Measurements from ENCODE around the gene FAM184A. TPM values are rescaled to one million over a fixed set of nuclear protein-coding genes. Genes with fewer than 3 reads are reported as not detected.

Gene FAM184A
- total RNA-seq, 2 experiments from 2014 or later, result 13.8 to 14.5 TPM

DNA sequence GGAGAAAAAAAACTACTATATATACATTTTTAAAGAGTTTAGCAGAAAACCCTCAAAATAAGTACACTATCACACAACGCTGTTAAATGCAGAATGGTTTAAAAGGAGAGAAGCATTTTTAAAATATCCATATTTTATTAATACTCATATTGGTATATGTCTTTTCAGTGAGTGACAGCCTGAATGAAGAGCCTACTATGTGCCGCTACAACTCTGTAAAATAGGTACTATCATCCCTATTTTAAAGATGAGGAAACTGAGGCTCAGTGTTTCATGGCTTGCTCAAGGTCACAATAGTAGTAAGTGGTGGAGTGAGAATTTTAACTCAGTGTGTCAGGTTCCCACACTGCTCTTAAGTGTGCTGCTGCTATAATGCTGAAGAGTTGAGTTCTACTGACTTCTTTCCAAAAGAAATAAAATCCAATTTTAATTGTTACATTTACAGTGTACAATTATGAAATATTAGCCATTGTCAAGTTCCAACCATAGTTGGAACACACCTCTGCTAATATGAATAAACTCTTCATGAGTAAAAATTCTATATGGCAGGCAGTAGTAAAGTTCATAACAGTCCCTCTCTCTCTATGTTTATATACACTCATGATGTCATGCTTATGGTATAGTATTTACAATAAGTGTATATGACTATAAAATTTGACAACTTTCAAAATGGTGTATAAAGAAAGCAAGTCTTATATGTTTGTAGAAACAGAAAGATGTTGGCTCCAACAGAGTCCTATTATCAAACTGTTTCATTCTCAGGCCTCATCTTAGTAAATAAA is 3.1 kb downstream of the FAM184A start:
- Mint-ChIP-seq H3K27ac (peak overlapping the region; percentile 94), H3K9me3 (ENCODE audit: low read depth) (no peaks in the 10 kb centered on the region), H3K36me3 (ENCODE audit: low read depth) (no peaks in the 10 kb centered on the region), H3K27me3 (no peaks in the 10 kb centered on the region), H3K4me1 (peaks cover 61% of the 10 kb centered on the region), H3K4me3 (peak overlapping the region; percentile 77)
- ChIA-PET POLR2A (interaction anchor here (0.6 kb wide), 2 partner anchors 39 to 249 kb away, joined by 3 to 5 read pairs; no protein-coding TSS in a partner anchor), CTCF (interaction anchor here (0.5 to 2.6 kb wide), 6 partner anchors 14 to 140 kb away, joined by 3 to 15 read pairs (median 3); partner anchors contain the start of gene MCM9)
- ATAC-seq, result no peak
- DNase-seq, result no peak
- intact Hi-C loops (cut with DNase I, micrococcal nuclease), result loop anchor here (5.0 to 10.0 kb wide), 5 partner anchors 33 to 1401 kb away; partner anchors contain the start of genes CEP85L (in 1 of the 2), MAN1A1 (in 1 of the 2) and NUS1 (in 1 of the 2)

DNA sequence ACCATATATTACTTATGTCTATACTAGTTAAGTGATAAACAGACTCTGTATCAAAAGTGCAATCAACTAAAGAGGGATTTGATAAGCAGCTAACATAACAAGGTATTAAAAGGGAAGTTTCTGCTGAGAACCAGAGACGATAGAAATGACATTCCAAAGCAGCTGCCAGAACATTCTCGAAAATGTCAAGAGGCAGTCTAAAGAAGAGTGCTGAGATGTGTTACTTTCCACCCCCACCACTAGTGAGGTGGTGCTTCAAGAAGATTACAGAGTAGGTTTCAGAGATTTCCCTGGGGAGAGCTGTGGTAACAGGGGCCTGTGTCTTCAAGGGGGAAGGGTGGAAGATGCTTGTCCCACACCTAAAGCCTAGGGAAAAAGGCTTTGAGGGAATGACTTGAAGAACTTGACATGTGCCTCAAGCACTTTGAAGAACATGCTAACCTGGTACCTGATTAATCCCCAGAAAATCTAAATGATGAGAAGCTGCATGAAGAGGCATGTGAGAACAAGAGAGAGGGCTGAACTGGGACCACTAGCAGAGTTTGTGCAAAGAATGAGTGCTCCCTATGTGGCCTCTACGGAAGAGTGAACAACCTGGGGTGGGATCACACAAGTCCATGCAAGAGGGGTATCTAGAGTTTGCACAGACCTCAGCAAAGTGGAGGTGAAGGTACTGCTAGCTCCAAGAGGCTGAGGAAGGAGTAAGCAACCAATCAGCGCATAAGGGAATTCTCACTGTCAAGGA is 5.0 kb downstream of the FAM184A start:
- DNase-seq (no peak), ATAC-seq (no peak)
- Mint-ChIP-seq H3K9me3 (ENCODE audit: low read depth) (no peaks in the 10 kb centered on the region), H3K4me1 (peaks cover 46% of the 10 kb centered on the region), H3K27ac (peak overlapping the region; percentile 6), H3K36me3 (ENCODE audit: low read depth) (no peaks in the 10 kb centered on the region), H3K4me3 (no peak overlapping the region), H3K27me3 (no peaks in the 10 kb centered on the region)
- ChIA-PET CTCF (interaction anchor here (0.7 to 2.6 kb wide), 8 partner anchors 8 to 56 kb away, joined by 3 to 15 read pairs (median 4); no protein-coding TSS in a partner anchor), POLR2A (interaction anchor here (0.6 kb wide), 2 partner anchors 49 to 1374 kb away, joined by 3 read pairs; no protein-coding TSS in a partner anchor)
- intact Hi-C loops (cut with DNase I, micrococcal nuclease), result loop anchor here (10.0 kb wide), 2 partner anchors 419 to 1399 kb away; partner anchors contain the start of genes CEP85L (in 1 of the 2) and NUS1 (in 1 of the 2)

DNA sequence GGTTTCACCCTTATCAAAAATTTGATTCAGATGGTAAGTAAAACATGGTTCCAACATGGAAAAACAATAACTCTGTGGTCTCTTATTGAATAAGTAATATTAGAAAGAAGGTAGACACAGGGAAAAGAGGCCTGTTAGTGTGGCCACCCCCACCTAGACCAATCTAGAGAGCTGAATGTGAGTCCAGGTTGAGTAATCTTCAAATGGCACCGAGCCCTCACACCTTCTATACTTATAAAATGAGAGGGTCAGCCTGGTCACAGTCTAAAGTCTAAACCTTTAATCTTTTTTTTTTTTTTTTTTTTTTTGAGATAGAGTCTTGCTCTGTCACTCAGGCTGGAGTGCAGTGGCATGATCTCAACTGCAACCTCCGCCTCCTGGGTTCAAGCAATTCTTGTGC is 6.9 kb downstream of the FAM184A start:
- peaks cover 38% of the 10 kb centered on the region for H3K4me1 Mint-ChIP-seq
- no peaks in the 10 kb centered on the region for H3K27me3 Mint-ChIP-seq
- no peak for ATAC-seq
- no peaks in the 10 kb centered on the region for H3K9me3 Mint-ChIP-seq (ENCODE audit: low read depth)
- intact Hi-C loops (cut with DNase I, micrococcal nuclease), result loop anchor here (10.0 kb wide), 2 partner anchors 417 to 1397 kb away; partner anchors contain the start of genes CEP85L (in 1 of the 2) and NUS1 (in 1 of the 2)
- no peak for DNase-seq
- ChIA-PET CTCF (interaction anchor here (0.5 kb wide), 1 partner anchor 39 kb away, joined by 3 read pairs; no protein-coding TSS in a partner anchor), POLR2A (no interaction called here)
- no peak overlapping the region for H3K4me3 Mint-ChIP-seq
- H3K36me3 Mint-ChIP-seq (ENCODE audit: low read depth), result no peaks in the 10 kb centered on the region
- no peak overlapping the region for H3K27ac Mint-ChIP-seq

DNA sequence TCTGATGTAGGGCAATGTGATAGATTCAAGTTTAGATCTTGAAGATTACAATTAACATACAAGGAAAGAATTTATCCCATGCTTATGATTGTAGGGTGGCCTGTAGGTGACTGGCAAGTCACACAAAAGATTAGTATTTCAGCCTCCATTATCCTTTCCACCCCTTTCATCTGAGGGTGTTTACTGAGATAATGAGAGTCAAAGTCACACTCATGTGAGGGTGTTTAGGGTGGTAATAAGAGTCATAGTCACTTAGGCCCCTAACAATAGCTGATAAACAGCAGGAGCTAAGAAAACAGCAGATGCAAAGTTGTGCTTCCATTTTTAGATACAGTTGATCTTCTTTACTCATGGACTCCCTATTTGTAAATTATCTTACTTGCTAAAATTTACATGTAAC is 11.4 kb downstream of the FAM184A start:
- Mint-ChIP-seq H3K9me3 (ENCODE audit: low read depth) (no peaks in the 10 kb centered on the region), H3K27ac (no peak overlapping the region), H3K27me3 (no peaks in the 10 kb centered on the region), H3K4me1 (peaks cover 6% of the 10 kb centered on the region), H3K4me3 (no peak overlapping the region), H3K36me3 (ENCODE audit: low read depth) (no peaks in the 10 kb centered on the region)
- ChIA-PET POLR2A (no interaction called here), CTCF (interaction anchor here (0.7 kb wide), 1 partner anchor 62 kb away, joined by 3 read pairs; no protein-coding TSS in a partner anchor)
- no peak for DNase-seq
- intact Hi-C loops (cut with DNase I, micrococcal nuclease), result no loop called here
- ATAC-seq, result no peak

DNA sequence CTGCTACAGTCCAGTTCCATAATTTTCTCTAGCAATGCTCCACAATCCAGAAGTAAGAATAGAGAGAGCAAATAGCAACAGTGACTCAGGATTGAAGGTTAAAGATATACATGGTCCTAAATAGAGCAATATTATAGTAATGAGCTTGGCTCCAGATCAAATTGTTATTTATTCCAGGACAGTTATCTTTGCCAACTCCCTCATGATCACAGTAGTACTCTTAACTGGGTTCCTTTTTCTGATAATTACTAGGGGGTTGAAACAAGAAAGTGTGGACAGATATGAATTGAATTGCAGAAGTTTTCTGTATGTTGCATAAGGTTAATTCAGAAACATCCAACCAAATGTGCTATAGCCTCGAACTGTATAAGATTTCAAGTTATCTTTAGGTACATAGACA is 11.9 kb downstream of the FAM184A start:
- no peak overlapping the region for H3K4me3 Mint-ChIP-seq
- ATAC-seq, result no peak
- no peaks in the 10 kb centered on the region for H3K27me3 Mint-ChIP-seq
- no peak for DNase-seq
- ChIA-PET CTCF (interaction anchor here (1.3 kb wide), 1 partner anchor 14 kb away, joined by 3 read pairs; no protein-coding TSS in a partner anchor), POLR2A (no interaction called here)
- intact Hi-C loops (cut with DNase I, micrococcal nuclease), result no loop called here
- H3K27ac Mint-ChIP-seq, result no peak overlapping the region
- H3K36me3 Mint-ChIP-seq (ENCODE audit: low read depth), result no peaks in the 10 kb centered on the region
- no peaks in the 10 kb centered on the region for H3K9me3 Mint-ChIP-seq (ENCODE audit: low read depth)
- H3K4me1 Mint-ChIP-seq, result peaks cover 6% of the 10 kb centered on the region

DNA sequence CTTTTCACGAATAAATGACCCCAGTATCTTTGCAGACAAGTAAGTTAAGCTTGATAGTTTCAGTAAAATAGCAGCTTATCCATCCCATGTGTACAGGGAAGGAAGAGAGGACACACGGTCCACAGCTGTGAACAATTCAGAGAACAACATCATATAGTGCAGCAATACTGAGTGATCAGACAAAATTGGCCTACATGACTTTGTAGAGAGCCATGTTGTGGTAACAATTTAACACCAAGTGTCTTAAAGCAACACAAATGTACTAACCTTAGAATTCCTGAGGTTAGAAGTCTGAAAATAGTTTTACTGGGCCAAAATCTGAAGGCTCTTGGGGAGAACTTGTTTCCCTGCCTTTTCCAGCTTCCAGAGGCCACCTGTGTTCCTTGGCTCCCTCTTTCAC is 12.5 kb downstream of the FAM184A start:
- Mint-ChIP-seq H3K4me3 (no peak overlapping the region), H3K4me1 (peaks cover 2% of the 10 kb centered on the region), H3K36me3 (ENCODE audit: low read depth) (no peaks in the 10 kb centered on the region), H3K9me3 (ENCODE audit: low read depth) (no peaks in the 10 kb centered on the region), H3K27ac (no peak overlapping the region), H3K27me3 (no peaks in the 10 kb centered on the region)
- DNase-seq (no peak), ATAC-seq (no peak)
- ChIA-PET CTCF (interaction anchor here (1.3 to 1.5 kb wide), 2 partner anchors 8 to 13 kb away, joined by 3 to 4 read pairs; no protein-coding TSS in a partner anchor), POLR2A (no interaction called here)
- intact Hi-C loops (cut with DNase I, micrococcal nuclease), result no loop called here

DNA sequence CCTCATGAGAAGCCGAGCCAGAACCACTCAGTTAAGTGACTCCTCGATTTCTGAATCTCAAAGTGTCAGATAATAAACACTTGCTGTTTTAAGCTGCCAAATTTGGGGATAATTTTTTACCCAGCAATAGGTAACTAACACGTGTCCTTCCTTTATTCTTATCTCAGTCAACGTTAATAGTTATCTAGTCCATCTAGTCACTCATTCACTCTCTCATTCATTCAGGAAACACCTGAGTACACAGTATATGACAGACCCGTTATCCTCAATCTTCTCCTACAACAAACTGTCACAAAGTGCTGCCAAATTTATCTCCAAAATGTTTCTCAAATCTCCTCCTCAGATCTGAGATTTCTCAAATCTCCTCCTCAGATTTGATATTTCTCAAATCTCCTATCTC is 13.1 kb downstream of the FAM184A start:
- Mint-ChIP-seq H3K36me3 (ENCODE audit: low read depth) (no peaks in the 10 kb centered on the region), H3K27ac (no peak overlapping the region), H3K4me3 (no peak overlapping the region), H3K9me3 (ENCODE audit: low read depth) (no peaks in the 10 kb centered on the region), H3K4me1 (peaks cover 8% of the 10 kb centered on the region), H3K27me3 (no peaks in the 10 kb centered on the region)
- ChIA-PET CTCF (interaction anchor here (1.3 to 1.7 kb wide), 3 partner anchors 9 to 91 kb away, joined by 3 to 4 read pairs (median 3); no protein-coding TSS in a partner anchor), POLR2A (no interaction called here)
- ATAC-seq, result no peak
- DNase-seq, result no peak
- intact Hi-C loops (cut with DNase I, micrococcal nuclease), result no loop called here

DNA sequence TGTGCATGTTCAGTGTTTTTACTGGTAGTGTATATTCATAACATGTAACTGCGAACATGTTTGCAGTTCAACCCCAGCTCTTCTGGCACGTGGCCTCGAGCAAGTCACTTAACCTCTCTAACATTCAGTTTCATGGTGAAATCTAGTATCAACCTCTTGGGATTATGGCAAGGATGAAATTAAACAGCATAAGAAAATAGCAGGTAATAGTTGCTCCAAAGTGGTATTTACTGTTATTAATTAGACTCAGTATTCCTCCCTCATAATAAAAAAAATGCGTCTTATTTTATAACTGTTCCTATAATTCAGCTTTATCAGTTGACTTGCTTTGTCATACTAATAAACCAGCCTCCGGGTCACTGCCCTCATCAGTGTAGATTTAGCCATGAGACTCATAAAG is 15.0 kb downstream of the FAM184A start:
- CTCF ChIA-PET, result interaction anchor here (1.7 to 2.1 kb wide), 2 partner anchors 11 to 90 kb away, joined by 3 to 7 read pairs; no protein-coding TSS in a partner anchor

DNA sequence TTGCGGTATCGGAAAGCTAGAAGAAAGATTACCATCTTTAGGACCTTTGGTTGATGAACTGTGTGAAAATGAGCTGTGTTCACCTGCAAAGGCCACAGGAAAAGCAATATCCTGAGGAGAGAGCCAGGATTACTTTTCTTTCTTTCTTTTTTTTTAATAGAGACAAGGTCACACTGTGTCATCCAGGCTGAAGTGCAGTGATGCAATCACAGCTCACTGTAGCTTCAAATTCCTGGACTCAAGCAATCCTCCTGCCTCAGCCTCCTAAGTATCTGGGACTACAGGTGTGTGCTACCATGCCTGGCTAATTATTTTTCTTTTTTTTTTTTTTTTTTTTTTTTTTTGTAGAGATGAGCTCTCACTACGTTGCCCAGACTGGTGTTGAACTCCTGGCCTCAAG is 17.2 kb downstream of the FAM184A start:
- no peak for ATAC-seq
- Mint-ChIP-seq H3K4me1 (peaks cover 14% of the 10 kb centered on the region), H3K27me3 (no peaks in the 10 kb centered on the region), H3K9me3 (ENCODE audit: low read depth) (no peaks in the 10 kb centered on the region), H3K4me3 (no peak overlapping the region), H3K27ac (no peak overlapping the region), H3K36me3 (ENCODE audit: low read depth) (no peaks in the 10 kb centered on the region)
- no peak for DNase-seq
- intact Hi-C loops (cut with DNase I, micrococcal nuclease), result no loop called here
- ChIA-PET POLR2A (interaction anchor here (0.6 kb wide), 1 partner anchor 49 kb away, joined by 4 read pairs; no protein-coding TSS in a partner anchor), CTCF (interaction anchor here (1.6 kb wide), 1 partner anchor 13 kb away, joined by 5 read pairs; no protein-coding TSS in a partner anchor)

More for the DNA sequence above, 15.0 kb downstream of the FAM184A start:
- H3K4me3 Mint-ChIP-seq, result no peak overlapping the region
- peaks cover 12% of the 10 kb centered on the region for H3K4me1 Mint-ChIP-seq
- intact Hi-C loops (cut with DNase I, micrococcal nuclease), result no loop called here
- POLR2A ChIA-PET, result no interaction called here
- H3K36me3 Mint-ChIP-seq (ENCODE audit: low read depth), result no peaks in the 10 kb centered on the region
- H3K27me3 Mint-ChIP-seq, result no peaks in the 10 kb centered on the region
- no peak overlapping the region for H3K27ac Mint-ChIP-seq
- DNase-seq, result no peak
- H3K9me3 Mint-ChIP-seq (ENCODE audit: low read depth), result no peaks in the 10 kb centered on the region
- ATAC-seq, result no peak

DNA sequence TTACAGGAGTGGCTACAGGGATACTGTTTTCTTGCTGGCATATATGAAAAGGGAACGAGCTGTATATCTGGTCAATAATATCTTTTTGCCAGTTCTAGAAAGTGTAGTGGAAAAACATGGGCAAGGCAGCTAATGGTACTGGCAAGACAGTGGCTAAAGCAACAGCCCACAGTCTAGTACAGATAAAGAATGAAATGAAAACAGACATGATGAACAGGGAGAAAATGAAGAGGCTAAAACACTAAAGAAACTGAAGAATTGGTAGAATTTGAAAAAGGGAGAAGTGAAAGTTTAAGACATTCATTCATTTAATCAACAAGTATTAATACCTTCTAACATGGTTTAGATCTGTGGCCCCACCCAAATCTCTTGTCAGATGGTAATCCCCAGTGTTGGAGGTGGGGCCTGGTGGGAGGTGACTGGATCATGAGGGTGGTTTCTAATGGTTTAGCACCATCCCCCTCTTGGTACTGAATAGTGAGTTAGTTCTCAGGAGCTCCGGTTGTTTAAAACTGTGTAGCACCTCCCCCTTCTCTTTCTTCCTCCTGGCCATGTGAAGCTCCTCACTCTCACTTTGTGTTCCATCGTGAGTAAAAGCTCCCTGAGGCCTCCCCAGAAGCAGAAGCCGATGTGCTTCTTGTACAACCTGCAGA is 18.1 kb downstream of the FAM184A start:
- H3K27ac Mint-ChIP-seq, result no peak overlapping the region
- H3K4me1 Mint-ChIP-seq, result peaks cover 14% of the 10 kb centered on the region
- intact Hi-C loops (cut with DNase I, micrococcal nuclease), result no loop called here
- no peaks in the 10 kb centered on the region for H3K36me3 Mint-ChIP-seq (ENCODE audit: low read depth)
- ATAC-seq (peak; percentile 57), DNase-seq (no peak)
- H3K27me3 Mint-ChIP-seq, result no peaks in the 10 kb centered on the region
- H3K9me3 Mint-ChIP-seq (ENCODE audit: low read depth), result no peaks in the 10 kb centered on the region
- no peak overlapping the region for H3K4me3 Mint-ChIP-seq
- POLR2A ChIA-PET, result no interaction called here
- CTCF ChIA-PET, result interaction anchor here (0.7 to 1.6 kb wide), 2 partner anchors 13 to 14 kb away, joined by 5 read pairs; no protein-coding TSS in a partner anchor

DNA sequence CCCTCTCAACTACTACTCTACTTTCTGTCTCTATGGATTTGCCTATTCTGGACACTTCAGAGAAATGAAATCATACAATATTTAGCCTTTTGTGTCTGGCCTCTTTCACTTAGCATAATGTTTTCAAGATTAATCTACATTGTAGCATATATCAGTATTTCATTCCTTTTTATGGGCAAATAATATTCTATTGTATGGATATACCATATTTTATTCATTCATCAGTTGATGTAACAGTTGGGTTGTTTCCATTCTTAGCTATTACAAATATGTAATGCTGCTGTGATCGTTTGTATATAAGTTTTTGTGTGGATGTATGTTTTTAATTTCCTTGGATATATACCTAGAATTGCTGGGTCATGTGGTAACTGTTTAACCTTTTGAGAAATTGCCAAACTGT is 23.4 kb downstream of the FAM184A start:
- peaks cover 28% of the 10 kb centered on the region for H3K4me1 Mint-ChIP-seq
- intact Hi-C loops (cut with DNase I, micrococcal nuclease), result no loop called here
- ATAC-seq, result no peak

More for the DNA sequence above, 23.4 kb downstream of the FAM184A start:
- Mint-ChIP-seq H3K27me3 (no peaks in the 10 kb centered on the region), H3K36me3 (ENCODE audit: low read depth) (peaks cover 3% of the 10 kb centered on the region), H3K27ac (no peak overlapping the region), H3K9me3 (ENCODE audit: low read depth) (peaks cover 3% of the 10 kb centered on the region), H3K4me3 (no peak overlapping the region)
- POLR2A ChIA-PET, result no interaction called here
- CTCF ChIA-PET, result interaction anchor here (0.6 kb wide), 1 partner anchor 94 kb away, joined by 5 read pairs; no protein-coding TSS in a partner anchor
- no peak for DNase-seq

Data from activated CD4-positive, alpha-beta T cell treated with anti-CD3 and anti-CD28 coated beads for 36 hours (primary cell).